Suprapubic skin (tissue), 4 donors: ENCODE measurements around the gene PTPRCAP. TPM values are rescaled to one million over a fixed set of nuclear protein-coding genes. Genes with fewer than 3 reads are reported as not detected.

Experiments used
- DNase-seq, 2 donors: peaks; one replicate each; pipeline ENCODE4 v3.0.0-alpha.2; 2019; ENCODE audit warnings: low spot score in 2 of 2
- H3K27ac ChIP-seq: fragments of 200-600 bp; sonication (generic); one replicate; pipeline ENCODE4 v1.5.1; 2019
- H3K27me3 ChIP-seq: fragments of 200-600 bp; sonication (generic); one replicate; pipeline ENCODE4 v1.5.1; 2019
- H3K36me3 ChIP-seq: fragments of 200-600 bp; sonication (generic); one replicate; pipeline ENCODE4 v1.5.1; 2019
- H3K4me1 ChIP-seq: fragments of 200-600 bp; sonication (generic); one replicate; pipeline ENCODE4 v1.5.1; 2019
- H3K4me3 ChIP-seq: fragments of 200-600 bp; sonication (generic); one replicate; pipeline ENCODE4 v1.5.1; 2019; ENCODE audit warnings: mild to moderate bottlenecking
- H3K9me3 ChIP-seq: fragments of 200-600 bp; sonication (generic); one replicate; pipeline ENCODE4 v1.5.1; 2019
- EP300 ChIP-seq: sonication (generic); formaldehyde crosslinking; IDR thresholded peaks from one replicate; pipeline ENCODE4 v1.6.1; 2017; ENCODE audit warnings: antibody characterized with exemption
- POLR2A ChIP-seq, 2 donors: fragments of 450-650 bp; IDR thresholded peaks; one replicate each; pipeline ENCODE4 v1.6.1; 2017; ENCODE audit warnings: antibody characterized with exemption in 2 of 2, mild to moderate bottlenecking in 2 of 2, moderate library complexity in 2 of 2
- POLR2AphosphoS5 ChIP-seq, 3 donors: sonication (generic); formaldehyde crosslinking; IDR thresholded peaks; one replicate each; pipeline ENCODE4 v1.6.1; 2017; ENCODE audit warnings: antibody characterized with exemption in 3 of 3
- WGBS: methylation state at CpG from one replicate; pipeline ENCODE4 v1.1.5; 2018; 5-methylcytosine and 5-hydroxymethylcytosine counted together
- total RNA-seq, 4 donors: library from RNA; depleted of rRNA; stranded (reverse); fragments of >200 nt; gene quantifications; one replicate each; pipeline ENCODE4 v1.1.0, GENCODE V29; 2016
- TF ChIP-seq, protein P1 (sequence below), 2 donors: fragments of 200-600 bp in 1 of 2; fragments of 450-650 bp in 1 of 2; sonication (generic) in 1 of 2; IDR thresholded peaks; one replicate each; pipeline ENCODE4 v1.5.1; 2016 to 2019; ENCODE audit warnings: antibody characterized with exemption in 2 of 2, mild to moderate bottlenecking in 1 of 2, moderate library complexity in 1 of 2

Gene PTPRCAP
- total RNA-seq, 4 donors from 2014 or later, result 0.59 to 4.3 (median 2.0) TPM

- no peak for DNase-seq
- no peak for TF ChIP-seq POLR2AphosphoS5 (IDR thresholded peaks at IDR 0.05)
- no peak for TF ChIP-seq EP300
- no peak for TF ChIP-seq POLR2A (IDR thresholded peaks at IDR 0.05)
- TF ChIP-seq, protein P1, sequence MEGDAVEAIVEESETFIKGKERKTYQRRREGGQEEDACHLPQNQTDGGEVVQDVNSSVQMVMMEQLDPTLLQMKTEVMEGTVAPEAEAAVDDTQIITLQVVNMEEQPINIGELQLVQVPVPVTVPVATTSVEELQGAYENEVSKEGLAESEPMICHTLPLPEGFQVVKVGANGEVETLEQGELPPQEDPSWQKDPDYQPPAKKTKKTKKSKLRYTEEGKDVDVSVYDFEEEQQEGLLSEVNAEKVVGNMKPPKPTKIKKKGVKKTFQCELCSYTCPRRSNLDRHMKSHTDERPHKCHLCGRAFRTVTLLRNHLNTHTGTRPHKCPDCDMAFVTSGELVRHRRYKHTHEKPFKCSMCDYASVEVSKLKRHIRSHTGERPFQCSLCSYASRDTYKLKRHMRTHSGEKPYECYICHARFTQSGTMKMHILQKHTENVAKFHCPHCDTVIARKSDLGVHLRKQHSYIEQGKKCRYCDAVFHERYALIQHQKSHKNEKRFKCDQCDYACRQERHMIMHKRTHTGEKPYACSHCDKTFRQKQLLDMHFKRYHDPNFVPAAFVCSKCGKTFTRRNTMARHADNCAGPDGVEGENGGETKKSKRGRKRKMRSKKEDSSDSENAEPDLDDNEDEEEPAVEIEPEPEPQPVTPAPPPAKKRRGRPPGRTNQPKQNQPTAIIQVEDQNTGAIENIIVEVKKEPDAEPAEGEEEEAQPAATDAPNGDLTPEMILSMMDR (IDR thresholded peaks at IDR 0.05), result no peak
- peaks cover 56% of the 10 kb centered on the region for H3K36me3 ChIP-seq
- H3K4me3 ChIP-seq, result no peak overlapping the region
- peaks cover 64% of the 10 kb centered on the region for H3K4me1 ChIP-seq
- no peaks in the 10 kb centered on the region for H3K9me3 ChIP-seq
- H3K27me3 ChIP-seq, result no peaks in the 10 kb centered on the region
- WGBS, result 69% methylated on average over 25 of the region's 31 CpGs
- peak overlapping the region; percentile 50 for H3K27ac ChIP-seq
These were observed 2.1 kb upstream of the PTPRCAP start for GRCh38 chr11:67439321-67440228.

- Histone ChIP-seq H3K27ac (no peak overlapping the region), H3K9me3 (no peaks in the 10 kb centered on the region), H3K4me1 (peaks cover 58% of the 10 kb centered on the region), H3K27me3 (no peaks in the 10 kb centered on the region), H3K4me3 (peak overlapping the region; percentile 14), H3K36me3 (peaks cover 69% of the 10 kb centered on the region)
- DNase-seq, result no peak
- WGBS, result 72% methylated on average over 29 of the region's 41 CpGs
- TF ChIP-seq POLR2AphosphoS5 (IDR thresholded peaks at IDR 0.05) (no peak), POLR2A (IDR thresholded peaks at IDR 0.05) (no peak), EP300 (no peak)
- TF ChIP-seq, protein P1 (IDR thresholded peaks at IDR 0.05), result no peak
These were observed 848 bp upstream of the PTPRCAP start for GRCh38 chr11:67438158-67438902.

DNA sequence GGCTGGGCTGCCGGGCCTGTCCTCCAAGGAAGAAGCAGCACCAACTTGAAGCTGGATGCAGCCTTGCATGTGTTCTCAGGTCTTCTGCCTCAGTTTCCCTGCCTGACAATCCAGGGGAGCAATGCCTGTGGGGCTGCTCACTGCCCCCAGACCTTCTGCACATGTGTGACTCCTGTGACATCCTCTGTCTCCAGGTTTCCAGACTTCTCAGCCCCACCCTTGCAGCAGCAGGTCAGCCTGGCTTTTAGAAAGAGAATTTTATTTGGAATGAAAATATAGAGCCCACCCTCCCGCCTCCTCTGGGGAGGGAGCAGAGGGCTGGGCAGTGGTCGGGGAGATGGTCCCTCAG lies 301 bp upstream of the PTPRCAP start:
- peaks cover 54% of the 10 kb centered on the region for H3K4me1 ChIP-seq
- H3K4me3 ChIP-seq, result peak overlapping the region; percentile 14
- TF ChIP-seq POLR2AphosphoS5 (IDR thresholded peaks at IDR 0.05) (no peak), POLR2A (IDR thresholded peaks at IDR 0.05) (no peak), EP300 (no peak)
- TF ChIP-seq, protein P1 (IDR thresholded peaks at IDR 0.05), result no peak
- H3K9me3 ChIP-seq, result no peaks in the 10 kb centered on the region
- DNase-seq, result no peak
- H3K27me3 ChIP-seq, result no peaks in the 10 kb centered on the region
- peaks cover 74% of the 10 kb centered on the region for H3K36me3 ChIP-seq
- WGBS, result 86% methylated on average over 3 of the region's 3 CpGs
- H3K27ac ChIP-seq, result no peak overlapping the region

DNA sequence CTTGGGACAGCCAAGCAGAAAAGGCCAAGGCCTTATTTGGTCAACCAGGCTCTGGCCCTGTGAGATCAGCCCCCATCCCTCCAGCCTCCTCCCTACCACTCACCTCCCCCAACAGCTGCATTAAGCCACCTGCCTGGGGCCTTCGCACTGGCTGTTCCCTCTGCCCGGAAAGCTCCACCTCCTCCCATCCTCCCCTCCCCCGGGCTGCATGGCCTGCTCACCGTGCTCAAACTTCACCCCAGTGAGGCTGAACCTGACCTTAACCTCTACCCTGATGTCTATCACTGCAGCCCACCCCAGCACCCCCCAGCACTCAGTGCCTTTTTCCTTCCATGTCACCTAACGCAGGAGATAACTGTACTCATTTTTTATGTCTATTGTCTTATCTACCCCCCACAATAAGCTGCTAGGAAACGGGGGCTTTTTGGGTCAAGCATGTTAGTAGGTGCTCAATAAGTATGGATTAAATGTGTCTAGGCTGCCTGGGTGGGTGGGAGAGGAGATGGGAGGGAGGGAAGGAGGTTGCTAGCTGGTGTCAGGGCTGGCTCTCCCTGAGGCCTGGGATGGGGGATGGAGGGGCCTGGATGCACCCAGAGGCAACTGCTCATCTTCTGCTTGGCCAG lies 912 bp downstream of the PTPRCAP start:
- WGBS, result 43% methylated on average over 6 of the region's 6 CpGs
- Histone ChIP-seq H3K4me3 (peak overlapping the region; percentile 14), H3K36me3 (peaks cover 79% of the 10 kb centered on the region), H3K4me1 (peaks cover 45% of the 10 kb centered on the region), H3K27ac (no peak overlapping the region), H3K27me3 (no peaks in the 10 kb centered on the region), H3K9me3 (no peaks in the 10 kb centered on the region)
- TF ChIP-seq EP300, result no peak
- TF ChIP-seq POLR2A (IDR thresholded peaks at IDR 0.05), result no peak
- TF ChIP-seq, protein P1 (IDR thresholded peaks at IDR 0.05), result no peak
- TF ChIP-seq POLR2AphosphoS5 (IDR thresholded peaks at IDR 0.05), result no peak
- DNase-seq, result no peak
